Psoas muscle (tissue), 8 donors: ENCODE results near the gene LRRC46. TPM values are rescaled to one million over a fixed set of nuclear protein-coding genes. Genes with fewer than 3 reads are reported as not detected.

Experiments used
- ATAC-seq, 4 donors: fragments of 200-7000 bp; cut with Tn5 transposase; one replicate each; pipeline ENCODE4 v1.9.1; 2020; ENCODE audit warnings: moderate library complexity in 3 of 4, mild to moderate bottlenecking in 2 of 4
- DNase-seq, 2 donors: peaks; one replicate each; pipeline ENCODE4 v3.0.0-alpha.2; 2020
- H3K27ac ChIP-seq: fragments of 200-600 bp; one replicate; pipeline ENCODE4 v1.8.0; 2022
- H3K27me3 ChIP-seq, 3 donors: fragments of 200-600 bp in 1 of 3; one replicate each; pipeline versions ENCODE4 v1.6.1 to v1.8.0; 2013 to 2022; ENCODE audit warnings: low read length in 2 of 3, mild to moderate bottlenecking in 2 of 3, moderate library complexity in 1 of 3; ENCODE audit not compliant: insufficient read depth in 3 of 3
- H3K36me3 ChIP-seq, 2 donors: fragments of 200-600 bp in 1 of 2; one replicate each; pipeline versions ENCODE4 v1.6.1 to v1.8.0; 2013 to 2022; ENCODE audit warnings: low read depth in 1 of 2, mild to moderate bottlenecking in 1 of 2, moderate library complexity in 1 of 2; ENCODE audit not compliant: insufficient read depth in 1 of 2
- H3K4me1 ChIP-seq: fragments of 200-600 bp; one replicate; pipeline ENCODE4 v1.8.0; 2022
- H3K4me3 ChIP-seq: fragments of 200-600 bp; one replicate; pipeline ENCODE4 v1.8.0; 2022; ENCODE audit warnings: mild to moderate bottlenecking
- H3K9me3 ChIP-seq: fragments of 200-600 bp; one replicate; pipeline ENCODE4 v1.8.0; 2022
- whole genome bisulfite sequencing, 3 donors: extraction: QIAGEN DNeasy Blood & Tissue Kit; methylation state at CpG; one replicate each; pipeline versions ENCODE4 v1.1.6 to v1.1.7; 2013; 5-methylcytosine and 5-hydroxymethylcytosine counted together
- intact Hi-C, 2 donors: fragments of 100-400 bp; cut with DNase I; formaldehyde crosslinking; loops; one replicate each; pipeline versions ENCODE4 v1.11.0 to v1.14.2; 2022
- polyA plus RNA-seq, 3 donors: library from polyadenylated mRNA; stranded (reverse); fragments of 200-250 nt; gene quantifications; one replicate each; pipeline ENCODE4 v1.2.3, GENCODE V29; 2013
- total RNA-seq, 4 donors: library from RNA; stranded (reverse); fragmentation: NEBNext Ultra II Directional in 2 of 4; extraction: Animal tissue kit (Norgen Biotek cat#: 25700) in 2 of 4; gene quantifications; one replicate each; pipeline versions ENCODE4 v1.2.1 to v1.2.4, GENCODE V29; 2021 to 2023
- TF ChIP-seq, protein P1 (sequence below): fragments of 200-600 bp; IDR thresholded peaks from one replicate; pipeline ENCODE4 v1.8.0; 2022; ENCODE audit warnings: antibody characterized with exemption
- donor health status: healthy with polysubstance abuse.
- donor health status: DM: no; HTN: no; CAD: no; lungs with moderate emphysema.
- donor health status: Bipolar disorder and iron deficiency.
- donor health status: healthy.
- donor health status: DM: yes; HTN: yes; CAD: no.
- donor health status: DM: no; HTN: no; CAD: no.
- donor health status: DM: no; HTN: no; CAD: no.
- donor health status: DM: yes; HTN: yes; CAD: no.

LRRC46 gene
- total and polyA plus RNA-seq, 7 donors: 0.08 to 0.54 (median 0.22) TPM; not detected in 2

- H3K4me3 ChIP-seq: no peak overlapping the region
- DNase-seq (no peak), ATAC-seq (no peak)
- no peak overlapping the region for H3K27ac ChIP-seq
- H3K27me3 ChIP-seq: peaks cover 0 to 54% (median 24%) of the 10 kb centered on the region in 3 donors
- H3K4me1 ChIP-seq: peaks cover 13% of the 10 kb centered on the region
- intact Hi-C loops: loop anchor here in 1 of 2 donors (5.0 to 10.0 kb wide), 2 partner anchors 172 to 289 kb away; no protein-coding TSS in a partner anchor
- no peaks in the 10 kb centered on the region for H3K36me3 ChIP-seq
- H3K9me3 ChIP-seq: no peaks in the 10 kb centered on the region
- WGBS, 3 donors: 75 to 80% (median 78%) methylated on average over 1 to 3 of the region's 3 CpGs
- TF ChIP-seq, protein P1, sequence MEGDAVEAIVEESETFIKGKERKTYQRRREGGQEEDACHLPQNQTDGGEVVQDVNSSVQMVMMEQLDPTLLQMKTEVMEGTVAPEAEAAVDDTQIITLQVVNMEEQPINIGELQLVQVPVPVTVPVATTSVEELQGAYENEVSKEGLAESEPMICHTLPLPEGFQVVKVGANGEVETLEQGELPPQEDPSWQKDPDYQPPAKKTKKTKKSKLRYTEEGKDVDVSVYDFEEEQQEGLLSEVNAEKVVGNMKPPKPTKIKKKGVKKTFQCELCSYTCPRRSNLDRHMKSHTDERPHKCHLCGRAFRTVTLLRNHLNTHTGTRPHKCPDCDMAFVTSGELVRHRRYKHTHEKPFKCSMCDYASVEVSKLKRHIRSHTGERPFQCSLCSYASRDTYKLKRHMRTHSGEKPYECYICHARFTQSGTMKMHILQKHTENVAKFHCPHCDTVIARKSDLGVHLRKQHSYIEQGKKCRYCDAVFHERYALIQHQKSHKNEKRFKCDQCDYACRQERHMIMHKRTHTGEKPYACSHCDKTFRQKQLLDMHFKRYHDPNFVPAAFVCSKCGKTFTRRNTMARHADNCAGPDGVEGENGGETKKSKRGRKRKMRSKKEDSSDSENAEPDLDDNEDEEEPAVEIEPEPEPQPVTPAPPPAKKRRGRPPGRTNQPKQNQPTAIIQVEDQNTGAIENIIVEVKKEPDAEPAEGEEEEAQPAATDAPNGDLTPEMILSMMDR: no peak
Measured at GRCh38 chr17:47845716-47846075, 14.2 kb downstream of the LRRC46 start.

- TF ChIP-seq, protein P1: no peak
- Histone ChIP-seq H3K36me3 (no peaks in the 10 kb centered on the region), H3K9me3 (no peaks in the 10 kb centered on the region), H3K27ac (no peak overlapping the region), H3K4me1 (peaks cover 16% of the 10 kb centered on the region), H3K27me3 (peaks cover 0 to 63% (median 28%) of the 10 kb centered on the region in 3 donors), H3K4me3 (no peak overlapping the region)
- 13 to 19% (median 17%) methylated on average over 25 to 31 of the region's 31 CpGs for WGBS, 3 donors
- DNase-seq: no peak
- intact Hi-C loops: loop anchor here in 1 of 2 donors (5.0 to 10.0 kb wide), 2 partner anchors 170 to 288 kb away; no protein-coding TSS in a partner anchor
- ATAC-seq: no peak
Measured at GRCh38 chr17:47846716-47847340, 15.4 kb downstream of the LRRC46 start.

- no peak overlapping the region for H3K27ac ChIP-seq
- H3K4me1 ChIP-seq: peaks cover 16% of the 10 kb centered on the region
- ATAC-seq (peak in 1 of 4 donors; percentile 36), DNase-seq (no peak)
- H3K4me3 ChIP-seq: no peak overlapping the region
- TF ChIP-seq, protein P1: peak; percentile 20
- intact Hi-C loops: loop anchor here in 1 of 2 donors (5.0 to 10.0 kb wide), 2 partner anchors 170 to 287 kb away; no protein-coding TSS in a partner anchor
- no peaks in the 10 kb centered on the region for H3K9me3 ChIP-seq
- WGBS, 3 donors: 18 to 27% (median 19%) methylated on average over 64 to 71 of the region's 71 CpGs
- H3K27me3 ChIP-seq: peaks cover 0 to 70% (median 35%) of the 10 kb centered on the region in 3 donors
- H3K36me3 ChIP-seq: no peaks in the 10 kb centered on the region
Measured at GRCh38 chr17:47847341-47848197, 16.1 kb downstream of the LRRC46 start.

- Histone ChIP-seq H3K27me3 (peaks cover 0 to 76% (median 40%) of the 10 kb centered on the region in 3 donors), H3K27ac (no peak overlapping the region), H3K4me1 (peaks cover 16% of the 10 kb centered on the region), H3K4me3 (no peak overlapping the region), H3K36me3 (no peaks in the 10 kb centered on the region), H3K9me3 (no peaks in the 10 kb centered on the region)
- DNase-seq (no peak), ATAC-seq (no peak)
- TF ChIP-seq, protein P1: no peak
- intact Hi-C loops: loop anchor here in 1 of 2 donors (5.0 to 10.0 kb wide), 2 partner anchors 169 to 287 kb away; no protein-coding TSS in a partner anchor
- 31 to 39% (median 38%) methylated on average over 23 of the region's 23 CpGs for WGBS, 3 donors
Measured at GRCh38 chr17:47848198-47848513, 16.7 kb downstream of the LRRC46 start.
